SH-SY5Y (cell line): Measurements from ENCODE around the gene SPATS2L.

Experiments used
- GATA2 ChIP-seq: IDR thresholded peaks from 2 replicates; pipeline ENCODE4 v1.6.1; 2011; ENCODE audit warnings: mild to moderate bottlenecking, low read depth, low read length
- GATA3 ChIP-seq: IDR thresholded peaks from 2 replicates; pipeline ENCODE4 v1.6.1; 2011; ENCODE audit warnings: low read depth, mild to moderate bottlenecking, low read length, moderate library complexity

- TF ChIP-seq GATA2 = no peak
- TF ChIP-seq GATA3 = no peak
Measured at GRCh38 chr2:200490001-200490400, 183.5 kb downstream of the SPATS2L start.
